ENCODE measurements around the gene CHRNA1. TPM values are rescaled to one million over a fixed set of nuclear protein-coding genes. Genes with fewer than 3 reads are reported as not detected.

Gene CHRNA1
- total RNA-seq, 1 experiment from 2014 or later, result not detected

DNA sequence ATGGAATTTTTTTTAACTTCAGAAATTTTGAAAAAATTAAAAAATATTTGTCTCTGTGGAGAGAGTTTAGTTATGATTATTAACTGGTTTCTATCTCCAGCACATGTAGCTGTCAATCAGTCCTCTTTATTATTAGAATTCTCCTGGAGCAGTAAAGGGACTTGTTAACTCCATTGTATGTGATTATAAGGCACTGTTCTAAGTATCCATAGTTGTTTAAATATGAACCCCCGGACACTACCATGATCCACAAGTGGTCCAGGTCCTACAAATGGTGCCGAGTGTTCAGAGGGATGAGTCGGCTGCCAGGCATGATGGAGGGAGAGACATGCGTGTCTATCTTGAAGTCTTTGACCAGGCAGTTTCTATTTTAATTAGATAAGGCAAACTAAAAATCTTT lies 492 bp downstream of the CHRNA1 start:
- Histone ChIP-seq H4K91ac (ENCODE audit: insufficient read length, low read depth, low read length) (no peak overlapping the region), H4K20me1 (ENCODE audit: control insufficient read depth, insufficient read depth, insufficient read length) (no peaks in the 10 kb centered on the region), H3K27me3 (ENCODE audit: insufficient read depth, low read length) (no peaks in the 10 kb centered on the region), H3K23ac (ENCODE audit: insufficient read length, low read depth, low read length) (no peak overlapping the region), H3K79me1 (ENCODE audit: insufficient read depth, low read depth, low read length, poor library complexity, severe bottlenecking) (no peaks in the 10 kb centered on the region), H3K14ac (ENCODE audit: insufficient read depth, low read length) (no peak overlapping the region), H2AFZ (ENCODE audit: low read length) (no peak overlapping the region), H2AK5ac (ENCODE audit: insufficient read length, low read length) (no peak overlapping the region), H3T11ph (ENCODE audit: low read length) (no peak overlapping the region), H4K8ac (replicated peaks; ENCODE audit: insufficient read length, low read depth, low read length) (no peak overlapping the region), H2BK120ac (ENCODE audit: low read depth, low read length, poor library complexity, severe bottlenecking) (no peak overlapping the region), H2BK20ac (ENCODE audit: low read depth, low read length, poor library complexity, severe bottlenecking) (no peak overlapping the region), H2BK12ac (ENCODE audit: insufficient read length, low read depth, low read length) (no peak overlapping the region), H4K5ac (ENCODE audit: insufficient read length, low read depth, low read length) (no peak overlapping the region), H3K4ac (ENCODE audit: low read depth, low read length) (no peak overlapping the region), H3K79me2 (ENCODE audit: insufficient read depth, low read length) (no peaks in the 10 kb centered on the region), H2BK15ac (ENCODE audit: low read depth, low read length) (no peak overlapping the region), H3K9me3 (ENCODE audit: control insufficient read depth, low read depth, low read length) (no peaks in the 10 kb centered on the region), H3K4me2 (ENCODE audit: insufficient read depth, insufficient read length, low read length) (no peak overlapping the region), H3K4me1 (ENCODE audit: insufficient read depth, low read length) (0 out of 2 replicates have a peak, but pooled peaks cover 4% of the 10 kb centered on the region), H3K23me2 (ENCODE audit: insufficient read length, low read depth, low read length, poor library complexity, severe bottlenecking) (no peaks in the 10 kb centered on the region), H3K27ac (ENCODE audit: insufficient read length, low read depth, low read length) (no peak overlapping the region), H3K56ac (ENCODE audit: insufficient read length, low read depth, low read length) (no peak overlapping the region), H3K18ac (ENCODE audit: insufficient read length, low read depth, low read length) (no peak overlapping the region), H2BK5ac (ENCODE audit: insufficient read length, low read length) (no peak overlapping the region), H3K9ac (ENCODE audit: extremely low read depth, insufficient read length, low read length) (no peak overlapping the region)
- DNase-seq, result no peak
- Mint-ChIP-seq H3K9me3 (no peaks in the 10 kb centered on the region), H3K36me3 (ENCODE audit: insufficient read depth in 1 of 3, low read depth in 3 of 3) (peaks cover 0 to under 1% (median 0%) of the 10 kb centered on the region in 3 experiments; a peak in 1 of 7 replicates), H3K27me3 (ENCODE audit: low read depth) (no peaks in the 10 kb centered on the region; the same call in 1 of the 2 replicates), H3K27ac (no peak overlapping the region), H3K4me1 (peaks cover 25 to 32% of the 10 kb centered on the region in 2 experiments), H3K4me3 (no peak overlapping the region)
- TF ChIP-seq, protein P1, sequence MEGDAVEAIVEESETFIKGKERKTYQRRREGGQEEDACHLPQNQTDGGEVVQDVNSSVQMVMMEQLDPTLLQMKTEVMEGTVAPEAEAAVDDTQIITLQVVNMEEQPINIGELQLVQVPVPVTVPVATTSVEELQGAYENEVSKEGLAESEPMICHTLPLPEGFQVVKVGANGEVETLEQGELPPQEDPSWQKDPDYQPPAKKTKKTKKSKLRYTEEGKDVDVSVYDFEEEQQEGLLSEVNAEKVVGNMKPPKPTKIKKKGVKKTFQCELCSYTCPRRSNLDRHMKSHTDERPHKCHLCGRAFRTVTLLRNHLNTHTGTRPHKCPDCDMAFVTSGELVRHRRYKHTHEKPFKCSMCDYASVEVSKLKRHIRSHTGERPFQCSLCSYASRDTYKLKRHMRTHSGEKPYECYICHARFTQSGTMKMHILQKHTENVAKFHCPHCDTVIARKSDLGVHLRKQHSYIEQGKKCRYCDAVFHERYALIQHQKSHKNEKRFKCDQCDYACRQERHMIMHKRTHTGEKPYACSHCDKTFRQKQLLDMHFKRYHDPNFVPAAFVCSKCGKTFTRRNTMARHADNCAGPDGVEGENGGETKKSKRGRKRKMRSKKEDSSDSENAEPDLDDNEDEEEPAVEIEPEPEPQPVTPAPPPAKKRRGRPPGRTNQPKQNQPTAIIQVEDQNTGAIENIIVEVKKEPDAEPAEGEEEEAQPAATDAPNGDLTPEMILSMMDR (conservative IDR thresholded peaks at IDR 0.05), result no peak
- no CpG with 5 or more reads among the region's 4 CpGs for WGBS (ENCODE audit: extremely low coverage, insufficient read length, low lambda C conversion rate)

Data from H9 (cell line).